BJ (cell line): ENCODE results near the gene ARID5A. TPM values are rescaled to one million over a fixed set of nuclear protein-coding genes. Genes with fewer than 3 reads are reported as not detected.

Source experiments
- CTCF ChIA-PET: fragments of 350-600 bp; formaldehyde crosslinking; extraction: SDS; loops from one replicate; lab custom pipeline; 2021; ENCODE audit warnings: antibody characterized with exemption, inconsistent platforms; lab: Yijun Ruan, JAX
- POLR2A ChIA-PET: fragments of 300-600 bp; sonication (Branson Sonifier 250); formaldehyde crosslinking; extraction: SDS; loops from one replicate; lab custom pipeline; 2021; ENCODE audit warnings: antibody characterized with exemption; lab: Charles Lee
- DNase-seq: peaks from one replicate; pipeline ENCODE4 v3.0.0-alpha.2; 2011; ENCODE audit warnings: low read depth
- H3K27me3 ChIP-seq: 2 replicates; pipeline ENCODE4 v1.6.0; 2011; ENCODE audit warnings: low read length; ENCODE audit not compliant: control insufficient read depth, insufficient read depth
- H3K36me3 ChIP-seq: 2 replicates; pipeline ENCODE4 v1.5.1; 2011; ENCODE audit warnings: low read length; ENCODE audit not compliant: control insufficient read depth, insufficient read depth
- H3K4me3 ChIP-seq: 2 replicates; pipeline ENCODE4 v1.5.1; 2011; ENCODE audit warnings: low read depth, mild to moderate bottlenecking, control low read depth, low read length
- CTCF ChIP-seq: IDR thresholded peaks from 2 replicates; pipeline ENCODE4 v1.5.1; 2011; ENCODE audit warnings: low read depth, mild to moderate bottlenecking, control low read depth, inconsistent platforms, low read length, moderate library complexity; ENCODE audit not compliant: insufficient read depth
- polyA plus RNA-seq: library from polyadenylated mRNA; depleted of rRNA; stranded (reverse); fragments of >200 nt; gene quantifications from 2 replicates; pipeline ENCODE4 v1.2.3, GENCODE V29; 2011

Gene ARID5A
- polyA plus RNA-seq, 1 experiment, result 19.1 TPM

DNA sequence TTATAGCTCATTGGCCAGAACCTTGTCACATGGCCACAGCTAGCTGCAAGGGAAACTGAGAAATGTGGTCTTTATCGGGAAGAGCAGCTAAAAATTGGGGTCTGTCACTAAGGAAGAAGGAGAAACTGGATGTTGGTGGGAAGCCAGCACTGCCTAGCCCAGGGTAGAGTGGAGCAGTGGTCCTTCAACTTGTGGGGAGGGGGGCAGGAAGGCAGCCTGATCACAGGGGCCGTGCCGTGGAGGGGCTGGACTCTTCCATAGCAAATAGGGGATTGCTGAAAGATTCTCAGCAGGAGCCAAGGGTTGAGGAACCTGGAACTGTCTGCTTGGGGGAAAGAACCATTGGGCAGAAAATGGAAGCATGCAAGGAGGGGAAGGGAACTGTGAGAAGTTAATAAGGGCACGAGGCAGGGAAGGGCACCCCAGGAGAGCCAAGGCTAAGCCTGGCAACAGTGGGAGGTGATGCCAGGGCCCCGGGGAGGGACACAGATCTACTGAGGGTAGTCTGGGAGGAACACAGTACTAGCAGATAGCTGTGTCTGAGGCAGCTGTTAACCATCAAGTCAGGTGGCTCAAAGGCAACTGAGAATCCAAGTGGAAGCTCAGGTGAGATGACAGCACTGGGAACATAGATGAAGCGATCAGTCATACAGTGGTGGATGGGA lies 25.5 kb upstream of the ARID5A start:
- no peak for TF ChIP-seq CTCF
- peaks cover 5% of the 10 kb centered on the region for H3K27me3 ChIP-seq
- POLR2A ChIA-PET, result no interaction called here
- no peak overlapping the region for H3K4me3 ChIP-seq
- DNase-seq, result no peak
- CTCF ChIA-PET, result interaction anchor here (1.2 to 9.3 kb wide), 9 partner anchors 11 to 518 kb away, joined by 3 to 253 read pairs (median 15); partner anchors contain the start of genes ANKRD36C and ASTL
- H3K36me3 ChIP-seq, result no peaks in the 10 kb centered on the region

GRCh38 chr2:96511851-96512250 lies 24.7 kb upstream of the ARID5A start:
- CTCF ChIA-PET, result interaction anchor here (1.8 to 9.3 kb wide), 3 partner anchors 10 to 103 kb away, joined by 6 to 253 read pairs (median 26); no protein-coding TSS in a partner anchor
- POLR2A ChIA-PET, result no interaction called here

DNA sequence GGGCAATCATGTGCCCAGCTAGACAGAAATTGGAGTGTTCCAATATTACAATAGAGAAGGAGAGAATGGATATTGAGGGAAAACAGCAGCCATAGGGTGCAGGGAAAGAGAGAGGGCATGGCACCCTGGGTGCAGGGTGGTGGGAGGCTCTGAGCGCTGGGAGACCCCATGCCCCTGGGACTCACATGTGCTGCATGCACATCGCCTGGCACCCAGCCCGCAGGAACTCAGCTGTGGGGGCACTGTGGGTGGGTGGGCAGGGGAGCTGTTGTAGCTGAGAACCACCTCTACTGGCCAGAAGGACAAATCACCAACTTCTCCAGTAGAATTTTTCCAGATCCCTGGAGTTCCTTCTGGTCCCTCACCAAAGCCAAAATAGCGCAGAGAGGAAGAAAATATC lies 24.2 kb upstream of the ARID5A start:
- POLR2A ChIA-PET, result interaction anchor here (0.6 kb wide), 2 partner anchors 98 to 330 kb away, joined by 3 to 6 read pairs; no protein-coding TSS in a partner anchor
- no peak for TF ChIP-seq CTCF
- CTCF ChIA-PET, result interaction anchor here (1.8 to 9.3 kb wide), 2 partner anchors 42 to 103 kb away, joined by 6 to 253 read pairs; no protein-coding TSS in a partner anchor
- no peak for DNase-seq
- H3K36me3 ChIP-seq, result no peaks in the 10 kb centered on the region
- H3K27me3 ChIP-seq, result peaks cover 5% of the 10 kb centered on the region
- no peak overlapping the region for H3K4me3 ChIP-seq

More at GRCh38 chr2:96511851-96512250, 24.7 kb upstream of the ARID5A start:
- no peak for TF ChIP-seq CTCF
- H3K4me3 ChIP-seq, result no peak overlapping the region
- no peaks in the 10 kb centered on the region for H3K36me3 ChIP-seq
- H3K27me3 ChIP-seq, result peaks cover 5% of the 10 kb centered on the region
- DNase-seq, result no peak

GRCh38 chr2:96514521-96514920 lies 22.0 kb upstream of the ARID5A start:
- Histone ChIP-seq H3K36me3 (no peaks in the 10 kb centered on the region), H3K27me3 (peaks cover 5% of the 10 kb centered on the region), H3K4me3 (no peak overlapping the region)
- TF ChIP-seq CTCF, result no peak
- ChIA-PET POLR2A (no interaction called here), CTCF (interaction anchor here (2.1 to 2.4 kb wide), 2 partner anchors 40 to 107 kb away, joined by 5 to 12 read pairs; no protein-coding TSS in a partner anchor)
- no peak for DNase-seq

DNA sequence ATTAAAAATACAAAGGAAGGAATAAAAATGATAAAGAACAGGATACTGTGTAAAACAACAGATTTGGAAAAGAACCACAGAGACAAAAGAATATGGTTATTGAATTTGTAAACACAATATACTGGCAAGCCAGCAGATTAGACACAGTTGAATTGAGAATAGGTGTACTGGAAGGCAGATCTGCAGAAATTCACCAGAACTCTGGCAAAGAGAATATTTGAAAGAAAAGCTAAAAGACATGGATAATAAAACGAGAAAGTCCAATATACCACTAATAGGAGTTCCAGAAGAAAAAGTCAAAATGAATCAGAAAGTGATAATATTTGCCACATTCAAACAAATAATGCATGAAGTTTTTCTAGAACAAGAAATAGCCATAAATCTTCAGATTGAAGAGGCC lies 19.5 kb upstream of the ARID5A start:
- H3K36me3 ChIP-seq, result no peaks in the 10 kb centered on the region
- TF ChIP-seq CTCF, result no peak
- ChIA-PET CTCF (interaction anchor here (2.4 to 2.9 kb wide), 2 partner anchors 8 to 110 kb away, joined by 12 to 25 read pairs; no protein-coding TSS in a partner anchor), POLR2A (no interaction called here)
- no peaks in the 10 kb centered on the region for H3K27me3 ChIP-seq
- H3K4me3 ChIP-seq, result no peak overlapping the region
- no peak for DNase-seq
